HTERT RPE-1 (cell line): ENCODE measurements around the gene LTBP4.
"Not testable (repeated sequence)": the region's sequence is repeated elsewhere in the genome, so short reads cannot be mapped to it uniquely, and the experiment has no call there.

Experiments used
- in situ Hi-C: fragments of 300-500 bp; cut with MboI; formaldehyde crosslinking; loops from 4 replicates; pipeline ENCODE4 v1.14.3; 2020; ENCODE audit warnings: low sequenced_read_pairs

Gene LTBP4, protein sequence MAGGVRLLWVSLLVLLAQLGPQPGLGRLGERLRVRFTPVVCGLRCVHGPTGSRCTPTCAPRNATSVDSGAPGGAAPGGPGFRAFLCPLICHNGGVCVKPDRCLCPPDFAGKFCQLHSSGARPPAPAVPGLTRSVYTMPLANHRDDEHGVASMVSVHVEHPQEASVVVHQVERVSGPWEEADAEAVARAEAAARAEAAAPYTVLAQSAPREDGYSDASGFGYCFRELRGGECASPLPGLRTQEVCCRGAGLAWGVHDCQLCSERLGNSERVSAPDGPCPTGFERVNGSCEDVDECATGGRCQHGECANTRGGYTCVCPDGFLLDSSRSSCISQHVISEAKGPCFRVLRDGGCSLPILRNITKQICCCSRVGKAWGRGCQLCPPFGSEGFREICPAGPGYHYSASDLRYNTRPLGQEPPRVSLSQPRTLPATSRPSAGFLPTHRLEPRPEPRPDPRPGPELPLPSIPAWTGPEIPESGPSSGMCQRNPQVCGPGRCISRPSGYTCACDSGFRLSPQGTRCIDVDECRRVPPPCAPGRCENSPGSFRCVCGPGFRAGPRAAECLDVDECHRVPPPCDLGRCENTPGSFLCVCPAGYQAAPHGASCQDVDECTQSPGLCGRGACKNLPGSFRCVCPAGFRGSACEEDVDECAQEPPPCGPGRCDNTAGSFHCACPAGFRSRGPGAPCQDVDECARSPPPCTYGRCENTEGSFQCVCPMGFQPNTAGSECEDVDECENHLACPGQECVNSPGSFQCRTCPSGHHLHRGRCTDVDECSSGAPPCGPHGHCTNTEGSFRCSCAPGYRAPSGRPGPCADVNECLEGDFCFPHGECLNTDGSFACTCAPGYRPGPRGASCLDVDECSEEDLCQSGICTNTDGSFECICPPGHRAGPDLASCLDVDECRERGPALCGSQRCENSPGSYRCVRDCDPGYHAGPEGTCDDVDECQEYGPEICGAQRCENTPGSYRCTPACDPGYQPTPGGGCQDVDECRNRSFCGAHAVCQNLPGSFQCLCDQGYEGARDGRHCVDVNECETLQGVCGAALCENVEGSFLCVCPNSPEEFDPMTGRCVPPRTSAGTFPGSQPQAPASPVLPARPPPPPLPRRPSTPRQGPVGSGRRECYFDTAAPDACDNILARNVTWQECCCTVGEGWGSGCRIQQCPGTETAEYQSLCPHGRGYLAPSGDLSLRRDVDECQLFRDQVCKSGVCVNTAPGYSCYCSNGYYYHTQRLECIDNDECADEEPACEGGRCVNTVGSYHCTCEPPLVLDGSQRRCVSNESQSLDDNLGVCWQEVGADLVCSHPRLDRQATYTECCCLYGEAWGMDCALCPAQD (N-terminal part only)

DNA sequence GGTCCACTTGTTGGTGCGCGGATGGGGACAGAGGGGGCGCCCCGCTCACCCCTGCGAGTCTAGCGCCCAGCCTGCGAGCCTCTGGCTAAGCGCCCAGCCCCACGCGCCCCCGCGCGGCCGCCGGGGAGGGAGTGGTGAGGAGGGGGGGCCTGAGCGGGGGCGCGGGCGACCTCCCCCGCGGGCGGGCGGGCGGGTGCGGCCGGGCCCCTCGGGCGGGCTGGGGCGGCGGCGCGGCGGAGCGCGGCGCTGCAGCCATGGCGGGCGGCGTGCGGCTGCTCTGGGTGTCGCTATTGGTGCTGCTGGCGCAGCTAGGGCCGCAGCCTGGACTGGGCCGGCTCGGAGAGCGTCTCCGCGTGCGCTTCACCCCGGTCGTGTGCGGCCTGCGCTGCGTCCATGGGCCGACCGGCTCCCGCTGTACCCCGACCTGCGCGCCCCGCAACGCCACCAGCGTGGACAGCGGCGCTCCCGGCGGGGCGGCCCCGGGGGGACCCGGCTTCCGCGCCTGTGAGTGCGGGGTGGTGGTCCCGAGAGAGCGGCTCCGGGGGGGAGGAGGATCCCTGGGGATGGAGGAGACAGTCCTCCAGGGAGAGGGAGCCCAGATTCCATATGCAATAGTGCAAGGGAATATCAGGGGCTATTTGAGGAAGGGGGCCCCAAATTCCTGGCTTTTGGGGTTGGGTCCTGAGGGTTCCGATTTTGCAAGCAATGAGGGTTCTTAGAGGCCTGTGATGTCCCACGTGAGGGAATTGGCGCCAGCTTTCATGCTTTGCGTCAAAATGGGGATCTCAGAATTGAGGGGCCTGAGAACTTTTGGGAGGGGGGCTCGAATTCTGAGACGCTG is at the start of gene LTBP4:
Gene LTBP4 (plus strand): TSS at position 236 of the 841 bp plus-strand sequence. CDS start 19 bp downstream, at position 255.
- in situ Hi-C loops: no loop called here

- in situ Hi-C loops: no loop called here
These were observed 48.3 kb upstream of the LTBP4 start for GRCh38 chr19:40552848-40553247.

GRCh38 chr19:40553885-40554857 is 47.0 kb upstream of the LTBP4 start:
- in situ Hi-C loops: no loop called here

GRCh38 chr19:40555978-40556689 is 45.0 kb upstream of the LTBP4 start:
- in situ Hi-C loops: no loop called here

GRCh38 chr19:40556953-40557530 is 44.1 kb upstream of the LTBP4 start:
- in situ Hi-C loops: no loop called here

GRCh38 chr19:40559394-40559793 is 41.8 kb upstream of the LTBP4 start:
- in situ Hi-C loops: no loop called here

- in situ Hi-C loops: no loop called here
These were observed 41.1 kb upstream of the LTBP4 start for GRCh38 chr19:40560092-40560507.

- in situ Hi-C loops: no loop called here
These were observed 39.2 kb upstream of the LTBP4 start for GRCh38 chr19:40561947-40562346.

DNA sequence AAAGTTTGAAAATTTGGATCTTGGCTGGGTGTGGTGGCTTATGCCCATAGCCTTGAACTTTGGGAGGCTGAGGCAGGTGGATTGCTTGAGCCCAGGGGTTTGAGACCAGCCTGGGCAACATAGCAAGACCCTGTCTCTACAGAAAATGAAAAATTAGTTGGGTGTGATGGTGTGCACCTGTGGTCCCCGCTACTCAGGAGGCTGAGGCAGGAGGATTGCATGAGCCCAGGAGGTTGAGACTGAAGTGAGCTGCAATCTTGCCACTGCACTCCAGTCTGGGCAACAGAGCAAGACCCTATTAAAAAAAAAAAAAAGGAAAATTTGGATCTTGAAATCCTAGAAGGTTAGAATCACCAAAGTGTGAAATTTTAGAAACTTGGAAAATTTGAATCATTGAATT is 36.6 kb upstream of the LTBP4 start:
- in situ Hi-C loops: not testable (repeated sequence)

- in situ Hi-C loops: no loop called here
These were observed 35.8 kb upstream of the LTBP4 start for GRCh38 chr19:40565355-40565754.

DNA sequence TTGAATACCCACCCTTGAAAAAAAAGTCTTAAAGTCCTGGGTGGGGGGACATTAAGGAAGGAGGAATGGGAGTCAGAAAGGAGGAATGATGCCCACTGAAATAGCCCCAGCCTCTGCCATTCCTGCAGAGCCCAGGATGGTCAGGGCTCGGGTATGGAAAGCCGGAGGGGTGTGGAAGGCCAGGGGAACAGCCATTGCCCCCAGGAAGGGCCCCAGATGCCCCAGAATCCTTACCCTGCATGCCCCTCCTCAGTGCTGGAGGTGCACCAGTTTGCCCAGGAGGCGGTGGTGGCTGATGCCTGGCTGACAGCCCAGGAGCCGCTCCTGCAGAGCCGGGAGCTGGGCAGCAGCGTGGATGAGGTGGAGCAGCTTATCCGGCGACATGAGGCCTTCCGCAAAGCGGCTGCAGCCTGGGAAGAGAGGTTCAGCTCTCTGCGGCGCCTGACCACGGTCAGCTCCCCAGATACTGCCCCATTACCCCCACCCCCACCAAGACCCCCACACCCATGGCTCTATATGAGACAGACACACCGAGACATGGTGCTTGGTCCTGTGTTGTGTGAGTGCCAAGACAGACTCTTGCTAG is 35.2 kb upstream of the LTBP4 start:
- in situ Hi-C loops: no loop called here

- in situ Hi-C loops: no loop called here
These were observed 34.0 kb upstream of the LTBP4 start for GRCh38 chr19:40567040-40567749.

- in situ Hi-C loops: no loop called here
These were observed 33.2 kb upstream of the LTBP4 start for GRCh38 chr19:40567750-40568494.

DNA sequence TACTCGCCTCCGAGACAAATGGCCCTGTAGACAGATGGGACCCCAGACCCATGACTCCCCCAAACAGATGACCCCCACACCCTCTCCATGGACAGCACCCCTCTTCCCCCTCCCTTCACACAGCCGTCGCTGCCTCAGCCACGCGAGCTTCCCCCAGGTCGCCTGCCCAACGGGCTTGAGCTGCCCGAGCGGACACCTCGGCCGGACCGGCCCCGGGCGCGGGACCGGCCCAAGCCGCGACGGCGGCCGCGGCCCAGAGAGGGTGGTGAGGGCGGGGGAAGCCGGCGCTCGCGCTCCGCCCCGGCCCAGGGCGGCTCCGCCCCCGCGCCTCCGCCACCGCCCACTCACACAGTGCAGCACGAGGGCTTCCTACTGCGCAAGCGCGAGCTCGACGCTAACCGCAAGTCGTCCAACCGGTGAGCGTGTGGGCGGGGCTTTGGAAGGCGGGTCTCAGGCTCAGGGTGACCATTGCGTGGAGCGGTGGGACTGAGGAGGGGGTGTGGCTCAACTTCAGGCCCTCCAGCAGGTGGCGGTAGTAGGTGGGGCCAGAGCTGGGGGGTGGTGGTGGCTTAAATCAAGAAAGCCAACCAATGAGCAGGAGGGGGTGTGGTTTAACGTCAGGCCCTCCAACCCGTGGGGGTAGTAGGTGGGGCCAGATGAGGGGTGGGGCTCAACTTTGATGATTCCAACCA is 30.7 kb upstream of the LTBP4 start:
- in situ Hi-C loops: no loop called here

DNA sequence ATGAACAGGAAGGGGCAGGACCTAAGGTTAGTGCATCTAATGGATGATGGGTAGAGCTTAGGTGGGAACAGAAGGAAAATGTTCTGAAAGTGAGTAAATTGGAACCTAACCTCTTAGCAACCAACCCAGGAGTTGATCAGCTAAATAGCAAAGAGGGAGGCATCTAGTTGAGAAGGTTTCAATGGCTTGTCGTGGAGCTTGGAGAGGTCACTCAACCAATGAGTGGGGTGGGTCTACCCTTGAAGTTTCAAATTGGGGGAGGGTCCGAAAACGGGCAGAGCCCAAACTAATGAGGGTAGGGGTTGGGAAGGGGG is 30.2 kb upstream of the LTBP4 start:
- in situ Hi-C loops: no loop called here
